ENCODE measurements around the gene CHMP1B. TPM values are rescaled to one million over a fixed set of nuclear protein-coding genes. Genes with fewer than 3 reads are reported as not detected.
A peak's percentile ranks its signal among the peaks of the same experiment; 100 is the strongest.

The CHMP1B gene, protein sequence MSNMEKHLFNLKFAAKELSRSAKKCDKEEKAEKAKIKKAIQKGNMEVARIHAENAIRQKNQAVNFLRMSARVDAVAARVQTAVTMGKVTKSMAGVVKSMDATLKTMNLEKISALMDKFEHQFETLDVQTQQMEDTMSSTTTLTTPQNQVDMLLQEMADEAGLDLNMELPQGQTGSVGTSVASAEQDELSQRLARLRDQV
- 100 to 1,000 TPM in 1 of 4 donors, 10 to 100 TPM in 3; 53.9 to 123 (median 80.4) TPM for total RNA-seq

- H3K27me3 ChIP-seq: no peaks in the 10 kb centered on the region
- peaks cover 9% of the 10 kb centered on the region for H3K36me3 ChIP-seq
- peaks cover 39% of the 10 kb centered on the region for H3K4me1 ChIP-seq
- H3K9me3 ChIP-seq: no peaks in the 10 kb centered on the region
- under 1% methylated on average over 48 of the region's 53 CpGs for WGBS
- TF ChIP-seq, protein P1, sequence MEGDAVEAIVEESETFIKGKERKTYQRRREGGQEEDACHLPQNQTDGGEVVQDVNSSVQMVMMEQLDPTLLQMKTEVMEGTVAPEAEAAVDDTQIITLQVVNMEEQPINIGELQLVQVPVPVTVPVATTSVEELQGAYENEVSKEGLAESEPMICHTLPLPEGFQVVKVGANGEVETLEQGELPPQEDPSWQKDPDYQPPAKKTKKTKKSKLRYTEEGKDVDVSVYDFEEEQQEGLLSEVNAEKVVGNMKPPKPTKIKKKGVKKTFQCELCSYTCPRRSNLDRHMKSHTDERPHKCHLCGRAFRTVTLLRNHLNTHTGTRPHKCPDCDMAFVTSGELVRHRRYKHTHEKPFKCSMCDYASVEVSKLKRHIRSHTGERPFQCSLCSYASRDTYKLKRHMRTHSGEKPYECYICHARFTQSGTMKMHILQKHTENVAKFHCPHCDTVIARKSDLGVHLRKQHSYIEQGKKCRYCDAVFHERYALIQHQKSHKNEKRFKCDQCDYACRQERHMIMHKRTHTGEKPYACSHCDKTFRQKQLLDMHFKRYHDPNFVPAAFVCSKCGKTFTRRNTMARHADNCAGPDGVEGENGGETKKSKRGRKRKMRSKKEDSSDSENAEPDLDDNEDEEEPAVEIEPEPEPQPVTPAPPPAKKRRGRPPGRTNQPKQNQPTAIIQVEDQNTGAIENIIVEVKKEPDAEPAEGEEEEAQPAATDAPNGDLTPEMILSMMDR (IDR thresholded peaks at IDR 0.05): no peak
- TF ChIP-seq POLR2AphosphoS5 (IDR thresholded peaks at IDR 0.05): peak; percentile 77 to 97 (median 96)
- no peak for TF ChIP-seq EP300 (IDR thresholded peaks at IDR 0.05)
- TF ChIP-seq POLR2A (IDR thresholded peaks at IDR 0.05): peak; percentile 90 to 98
- peak within 1 kb of the TSS; percentile 97 for H3K4me3 ChIP-seq
- DNase-seq (ENCODE audit: low spot score in 2 of 2): peak; percentile 98 to 99
- H3K27ac ChIP-seq: peak within 1 kb of the TSS; percentile 99
Observed at GRCh38 chr18:11851146-11851805, at the start of gene CHMP1B. Gene CHMP1B (plus strand): TSS chr18:11851413. CDS start chr18:11851512, 99 bp downstream.

DNA sequence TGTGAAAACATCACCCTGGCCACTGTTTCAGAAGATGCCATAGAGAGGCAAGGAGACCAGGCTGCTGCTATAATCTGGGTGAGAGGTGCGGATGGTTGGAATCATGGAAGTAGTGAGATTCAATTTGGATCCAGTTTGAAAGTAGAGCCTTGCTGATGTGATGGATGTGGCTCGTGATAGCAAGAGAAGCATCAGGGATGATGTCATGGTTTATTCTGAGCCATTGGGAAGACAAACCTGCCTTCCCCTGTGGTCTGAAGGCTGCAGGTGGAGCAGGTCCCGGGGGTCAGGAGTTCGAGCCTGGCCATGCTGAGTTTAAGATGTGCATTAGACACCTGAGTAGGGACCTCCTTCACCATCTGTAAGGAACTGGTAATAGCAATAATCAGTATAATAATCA lies 49.6 kb upstream of the CHMP1B start:
- Histone ChIP-seq H3K27me3 (no peaks in the 10 kb centered on the region), H3K4me3 (no peak overlapping the region), H3K9me3 (no peaks in the 10 kb centered on the region), H3K4me1 (no peaks in the 10 kb centered on the region), H3K36me3 (no peaks in the 10 kb centered on the region), H3K27ac (no peak overlapping the region)
- DNase-seq (ENCODE audit: low spot score in 2 of 2): no peak
- TF ChIP-seq POLR2A (IDR thresholded peaks at IDR 0.05) (no peak), POLR2AphosphoS5 (IDR thresholded peaks at IDR 0.05) (no peak), EP300 (IDR thresholded peaks at IDR 0.05) (no peak)
- TF ChIP-seq, protein P1 (IDR thresholded peaks at IDR 0.05): no peak
- 91% methylated on average over 4 of the region's 4 CpGs for WGBS

DNA sequence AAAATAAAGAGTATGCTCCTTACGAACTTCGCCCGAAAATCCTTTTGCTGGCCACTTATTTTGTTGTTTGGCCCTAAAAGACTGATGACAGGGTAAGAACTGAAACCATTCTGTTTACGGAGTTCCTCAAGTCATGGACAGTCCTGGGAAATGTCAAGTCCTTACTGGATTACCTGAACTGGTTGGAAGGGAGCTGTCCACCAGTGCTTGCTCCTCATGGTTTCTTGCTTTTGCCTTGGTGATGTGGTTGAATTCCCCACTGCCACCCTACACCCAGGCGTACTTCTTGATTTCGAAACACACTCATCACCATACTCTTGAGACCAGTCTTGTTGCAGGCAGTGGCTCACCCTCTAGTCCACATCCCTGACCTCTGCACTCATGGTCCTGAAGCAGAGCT lies 49.1 kb upstream of the CHMP1B start:
- no peak for DNase-seq (ENCODE audit: low spot score in 2 of 2)
- Histone ChIP-seq H3K27me3 (no peaks in the 10 kb centered on the region), H3K36me3 (no peaks in the 10 kb centered on the region), H3K4me3 (no peak overlapping the region), H3K27ac (no peak overlapping the region), H3K4me1 (no peaks in the 10 kb centered on the region), H3K9me3 (no peaks in the 10 kb centered on the region)
- WGBS: 92% methylated on average over 6 of the region's 6 CpGs
- TF ChIP-seq, protein P1 (IDR thresholded peaks at IDR 0.05): no peak
- no peak for TF ChIP-seq POLR2A (IDR thresholded peaks at IDR 0.05)
- no peak for TF ChIP-seq EP300 (IDR thresholded peaks at IDR 0.05)
- TF ChIP-seq POLR2AphosphoS5 (IDR thresholded peaks at IDR 0.05): no peak

- Histone ChIP-seq H3K9me3 (no peaks in the 10 kb centered on the region), H3K27me3 (no peaks in the 10 kb centered on the region), H3K4me3 (no peak overlapping the region), H3K27ac (no peak overlapping the region), H3K36me3 (no peaks in the 10 kb centered on the region), H3K4me1 (no peaks in the 10 kb centered on the region)
- 91% methylated on average over 10 of the region's 10 CpGs for WGBS
- no peak for DNase-seq (ENCODE audit: low spot score in 2 of 2)
- TF ChIP-seq POLR2AphosphoS5 (IDR thresholded peaks at IDR 0.05) (no peak), EP300 (IDR thresholded peaks at IDR 0.05) (no peak), POLR2A (IDR thresholded peaks at IDR 0.05) (no peak)
- TF ChIP-seq, protein P1 (IDR thresholded peaks at IDR 0.05): no peak
Observed at GRCh38 chr18:11802586-11802985, 48.6 kb upstream of the CHMP1B start.

GRCh38 chr18:11807233-11807632 lies 44.0 kb upstream of the CHMP1B start:
- TF ChIP-seq POLR2AphosphoS5 (IDR thresholded peaks at IDR 0.05) (no peak), POLR2A (IDR thresholded peaks at IDR 0.05) (no peak), EP300 (IDR thresholded peaks at IDR 0.05) (no peak)
- TF ChIP-seq, protein P1 (IDR thresholded peaks at IDR 0.05): no peak
- Histone ChIP-seq H3K36me3 (no peaks in the 10 kb centered on the region), H3K4me1 (no peaks in the 10 kb centered on the region), H3K27ac (no peak overlapping the region), H3K27me3 (no peaks in the 10 kb centered on the region), H3K9me3 (no peaks in the 10 kb centered on the region), H3K4me3 (no peak overlapping the region)
- WGBS: 91% methylated on average over 7 of the region's 7 CpGs
- DNase-seq (ENCODE audit: low spot score in 2 of 2): no peak
